GM12872 (cell line): Measurements from ENCODE around the gene MFAP4.

Experiments used
- CTCF ChIP-seq: IDR thresholded peaks from 3 replicates; pipeline ENCODE4 v1.5.1; 2011; ENCODE audit warnings: low read depth, mild to moderate bottlenecking, low read length, moderate library complexity; ENCODE audit not compliant: insufficient read depth

Gene MFAP4

GRCh38 chr17:19383681-19384470 lies 3.1 kb downstream of the MFAP4 start:
- TF ChIP-seq CTCF, result no peak

- TF ChIP-seq CTCF, result no peak
Measured at GRCh38 chr17:19382531-19383444, 4.2 kb downstream of the MFAP4 start.

GRCh38 chr17:19381741-19382444 lies 5.1 kb downstream of the MFAP4 start:
- no peak for TF ChIP-seq CTCF

- TF ChIP-seq CTCF, result no peak
Measured at GRCh38 chr17:19381361-19381740, 5.6 kb downstream of the MFAP4 start.

- TF ChIP-seq CTCF, result no peak
Measured at GRCh38 chr17:19380481-19381301, 6.3 kb downstream of the MFAP4 start.

- no peak for TF ChIP-seq CTCF
Measured at GRCh38 chr17:19379361-19380065, 7.5 kb downstream of the MFAP4 start.
